SIG-M5 (cell line): ENCODE data around the gene KCNQ5.

Source experiments
- DNase-seq: peaks from one replicate; lab custom pipeline; 2025; lab: John Stamatoyannopoulos, UW

KCNQ5 gene

DNA sequence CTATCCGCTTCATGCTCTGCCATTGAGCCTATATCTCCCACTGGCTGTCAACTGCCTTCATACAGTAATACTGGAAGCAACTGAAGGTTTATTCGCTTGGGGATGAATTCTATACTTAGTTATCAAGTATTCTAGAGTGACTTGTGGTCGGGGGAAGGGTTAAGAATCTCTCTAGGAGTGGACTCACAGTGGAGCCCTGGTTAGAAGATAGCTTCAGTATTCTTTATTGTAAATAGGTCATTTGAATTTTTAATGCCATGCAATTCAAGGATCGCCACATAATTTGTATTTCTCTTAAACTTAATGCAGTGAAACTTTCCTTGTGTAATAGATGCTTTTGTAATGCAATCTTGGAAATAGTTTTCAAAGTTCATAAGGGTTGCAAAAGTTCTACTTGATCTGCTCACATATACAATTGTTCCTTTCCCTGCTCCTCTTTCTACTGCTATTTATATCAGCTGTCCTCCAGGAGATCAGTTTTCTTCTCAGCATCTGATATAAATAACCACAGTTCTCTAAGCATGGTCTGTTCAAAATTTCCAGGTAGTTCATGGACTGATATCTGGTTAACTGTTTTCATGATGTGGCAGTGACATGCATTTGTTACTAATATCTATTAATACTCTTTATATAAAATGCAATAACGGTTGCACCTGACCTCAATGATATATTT, 120.3 kb downstream of the KCNQ5 start:
- DNase-seq, result no peak

DNA sequence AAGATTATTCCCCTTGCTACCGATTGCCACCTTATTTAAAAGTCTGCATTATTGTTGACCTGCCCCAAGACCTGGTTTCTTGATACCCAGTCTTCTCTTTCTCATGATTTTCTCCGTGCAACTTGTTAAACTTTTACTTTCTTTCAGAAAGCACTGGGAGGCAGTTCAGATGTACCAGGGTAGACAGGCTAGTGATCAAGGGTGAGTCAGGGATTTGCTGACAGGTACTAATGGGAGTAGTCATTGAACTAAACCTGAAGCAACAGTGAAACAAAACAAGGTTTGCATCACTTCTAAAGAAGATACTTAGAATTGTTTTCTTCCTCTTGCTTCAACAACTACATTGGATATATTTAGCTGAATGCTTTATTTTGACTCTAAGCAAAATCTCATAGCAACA, 124.4 kb downstream of the KCNQ5 start:
- DNase-seq, result no peak

DNA sequence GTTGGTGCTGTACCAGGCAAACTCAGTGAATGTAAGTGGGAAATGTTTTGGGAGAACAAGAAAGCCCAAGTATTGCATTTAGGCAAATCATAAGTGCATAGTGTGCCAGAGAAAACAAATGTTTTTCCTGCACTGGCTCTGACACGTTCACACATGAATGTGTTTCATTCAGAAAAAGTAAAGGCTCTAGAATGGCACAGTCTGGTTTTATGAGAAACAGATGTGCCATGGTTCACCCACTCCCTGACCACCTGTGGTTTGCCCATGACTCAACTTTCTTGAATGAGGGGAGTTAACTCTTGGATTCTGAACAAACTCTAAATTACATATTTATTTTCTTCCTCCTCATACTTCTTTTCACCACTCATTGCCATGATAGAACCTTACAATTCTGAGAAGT, 126.9 kb downstream of the KCNQ5 start:
- no peak for DNase-seq

DNA sequence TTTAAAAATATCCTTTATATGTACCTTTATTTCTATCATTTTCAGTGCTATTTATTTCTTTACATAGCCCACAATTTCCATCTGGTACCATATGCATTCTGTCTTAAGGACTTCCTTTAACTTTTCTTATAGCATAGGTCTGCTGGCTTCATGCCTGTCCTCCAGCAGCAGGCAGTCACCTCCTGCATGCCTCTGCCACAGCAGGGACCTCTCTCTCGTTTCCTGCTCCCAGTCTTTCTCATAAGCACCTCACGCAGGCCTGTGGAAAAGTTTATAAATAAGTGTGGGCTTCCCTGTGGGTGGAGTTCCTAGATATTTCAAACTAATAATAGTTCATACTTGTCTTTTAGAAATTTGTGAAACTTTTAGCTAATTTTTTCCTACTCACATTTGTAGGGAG, 133.9 kb downstream of the KCNQ5 start:
- no peak for DNase-seq

DNA sequence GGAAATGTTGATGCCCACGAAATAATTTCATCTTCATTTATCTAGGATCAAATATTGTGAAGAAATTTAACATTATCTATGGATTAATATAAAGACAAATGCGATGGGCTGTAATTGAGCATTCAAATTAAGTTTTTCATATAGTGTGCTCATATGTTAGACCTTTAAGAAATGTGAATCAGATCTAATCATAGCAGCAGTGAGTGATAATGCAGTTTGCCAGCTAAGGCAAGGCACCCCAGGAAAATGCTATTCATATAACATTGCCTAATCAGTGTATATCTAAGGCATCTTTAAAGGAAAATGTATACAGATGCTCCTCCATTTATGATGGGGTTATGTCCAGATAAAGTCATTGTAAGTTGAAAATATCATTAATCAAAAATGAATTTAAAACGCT, 135.2 kb downstream of the KCNQ5 start:
- no peak for DNase-seq

DNA sequence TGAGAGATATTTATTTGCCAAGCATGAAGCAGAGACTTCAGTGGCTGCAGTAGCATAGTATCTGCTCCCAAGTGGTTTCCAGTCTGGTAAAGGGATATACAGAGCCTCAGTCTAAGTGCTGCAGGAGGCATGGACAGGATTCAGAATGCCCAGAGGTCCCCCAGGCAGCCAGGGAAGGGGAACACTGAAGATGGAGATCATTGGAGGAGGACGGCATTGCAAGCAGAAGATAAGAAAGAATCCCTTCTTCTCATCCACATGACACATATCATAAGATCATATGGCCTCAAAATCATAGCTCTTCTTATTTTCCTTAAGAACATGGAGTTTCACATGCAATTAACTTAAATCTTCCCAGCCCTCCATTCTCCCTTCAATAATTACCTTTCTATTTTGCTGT, 136.1 kb downstream of the KCNQ5 start:
- DNase-seq, result no peak

DNA sequence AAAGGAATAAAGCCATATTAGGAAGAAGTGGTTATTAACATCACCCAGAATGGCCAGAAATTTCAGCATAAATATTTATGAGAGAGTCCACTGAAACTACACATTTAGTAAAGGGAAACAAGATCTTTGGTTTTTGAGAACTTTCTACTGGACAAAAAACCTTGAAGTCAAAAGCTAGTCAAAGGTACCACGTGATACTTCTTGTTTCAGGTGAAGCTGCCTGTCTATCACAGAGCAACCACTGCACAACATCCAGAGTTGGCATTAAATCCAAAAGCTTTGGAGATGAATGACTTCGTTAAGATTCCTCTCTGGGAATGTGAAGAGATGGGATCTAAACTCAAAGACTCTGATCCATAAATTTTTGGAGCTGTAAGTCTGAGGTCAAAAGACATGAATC, 137.0 kb downstream of the KCNQ5 start:
- DNase-seq, result no peak

DNA sequence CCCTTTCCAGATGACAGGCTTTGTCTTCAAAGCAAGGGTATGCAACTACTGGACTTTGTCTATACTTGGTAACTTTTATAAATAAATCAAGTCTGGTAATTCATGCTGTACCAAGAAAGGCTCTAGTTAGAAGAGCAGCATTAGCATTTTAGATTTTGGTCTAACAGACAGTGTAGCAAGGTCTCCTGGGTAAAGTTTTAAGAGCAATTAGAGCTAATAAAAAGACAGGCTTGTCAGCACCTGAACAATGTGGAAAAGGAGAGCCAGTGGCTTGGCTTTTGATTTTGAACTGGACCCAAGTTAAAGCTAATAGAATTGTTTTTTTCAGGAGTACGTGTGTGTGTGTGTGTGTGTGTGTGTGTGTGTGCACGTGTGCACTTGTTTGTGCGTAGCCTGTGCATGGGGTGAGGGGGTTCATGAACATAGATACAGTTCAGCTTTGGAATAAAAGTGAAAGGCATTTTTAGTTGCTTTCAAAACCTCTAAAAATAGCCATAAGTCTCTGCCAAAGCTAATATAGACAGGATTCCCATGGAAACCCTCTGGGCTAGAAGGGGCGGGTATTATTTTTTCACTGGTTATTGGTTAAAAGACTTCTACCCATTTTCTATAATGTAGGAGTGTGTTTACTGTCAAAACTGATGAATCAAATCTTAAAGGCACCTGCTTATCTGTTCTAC, 138.4 kb downstream of the KCNQ5 start:
- DNase-seq, result no peak

DNA sequence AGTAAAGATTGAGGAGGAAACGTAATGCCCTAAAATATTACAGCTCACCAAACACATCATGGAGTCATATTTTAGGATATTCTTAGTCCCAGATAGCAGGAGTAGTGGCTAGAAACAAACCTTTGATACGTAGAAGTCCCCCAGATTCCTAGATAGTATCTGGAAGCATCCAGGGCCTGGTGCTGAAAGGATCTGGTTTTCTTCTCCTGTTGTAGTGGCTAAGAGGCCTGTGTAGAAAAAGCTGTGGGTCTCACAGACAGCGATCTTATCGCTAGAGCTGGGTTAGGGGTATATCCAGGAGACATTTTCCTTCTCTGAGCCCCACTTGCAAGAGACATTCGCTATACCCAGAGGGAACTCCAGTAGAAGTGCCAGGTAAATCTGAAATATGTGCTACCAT, 139.9 kb downstream of the KCNQ5 start:
- no peak for DNase-seq

DNA sequence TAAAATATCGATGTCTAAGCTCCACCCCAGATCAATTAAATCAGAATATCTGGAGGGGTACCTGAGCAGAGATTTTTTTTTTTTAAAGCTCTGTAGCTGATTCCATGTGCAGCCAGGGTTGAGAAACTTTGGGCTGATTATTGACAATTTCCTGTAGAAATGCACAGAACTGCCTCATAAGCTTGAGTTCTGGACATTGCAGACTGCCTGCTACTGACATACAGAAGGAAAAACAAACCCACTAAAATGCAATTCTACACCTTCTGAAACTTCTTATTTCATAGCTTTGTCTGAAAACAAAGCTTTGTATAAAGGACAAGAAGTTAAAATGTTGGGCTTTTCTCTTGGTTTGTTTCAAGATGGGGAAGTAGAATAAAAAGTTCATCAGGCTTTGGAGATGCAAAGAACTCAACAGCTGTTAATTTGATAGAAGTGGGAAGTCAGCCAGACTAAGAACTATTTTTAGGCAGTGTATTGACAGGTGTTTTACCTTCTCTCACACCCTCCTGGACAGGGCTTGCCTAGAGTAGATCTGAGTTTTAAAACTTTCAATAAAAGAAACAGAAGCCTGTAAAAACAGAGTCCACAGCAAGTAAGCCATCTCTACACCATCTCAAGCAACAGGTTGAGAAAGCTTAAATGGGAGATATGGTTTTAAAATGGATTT, 147.7 kb downstream of the KCNQ5 start:
- DNase-seq, result no peak

DNA sequence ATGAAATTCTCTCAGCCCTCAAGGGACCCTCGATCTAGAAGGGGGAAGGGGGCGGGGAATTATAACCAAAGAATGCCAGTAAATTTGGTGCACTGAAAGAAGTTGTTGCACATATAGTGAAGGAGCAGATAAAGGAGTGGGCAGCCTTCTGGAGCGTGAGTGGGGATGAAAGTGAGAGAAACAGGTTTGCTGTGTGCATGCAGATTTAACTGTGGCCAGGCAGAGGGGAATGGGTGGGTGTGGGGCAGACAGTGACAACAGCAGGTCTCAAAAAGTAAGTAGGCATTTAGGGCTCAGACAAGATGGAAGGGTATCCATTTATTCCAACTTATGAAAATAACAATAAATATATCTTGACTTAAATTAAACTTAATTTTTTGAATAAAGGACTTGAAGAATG, 149.1 kb downstream of the KCNQ5 start:
- no peak for DNase-seq

DNA sequence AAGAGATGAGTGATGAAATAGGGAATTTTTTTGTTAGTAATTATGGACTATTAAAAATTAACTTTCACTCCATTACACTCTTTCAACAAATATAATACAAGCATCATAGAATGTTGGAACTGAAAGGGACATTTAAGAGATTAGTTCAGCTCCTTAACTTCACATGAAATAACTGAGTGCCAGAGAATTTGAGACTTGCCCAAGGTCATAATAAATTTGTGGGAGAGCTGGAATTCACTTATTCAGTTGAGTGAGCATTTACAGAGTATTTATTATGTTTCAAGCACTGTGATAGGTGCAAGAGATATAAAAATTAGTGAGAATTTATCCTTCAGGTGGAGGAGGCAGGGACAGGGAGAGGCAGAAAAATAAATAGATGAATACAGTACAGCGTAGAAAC, 154.6 kb downstream of the KCNQ5 start:
- no peak for DNase-seq

DNA sequence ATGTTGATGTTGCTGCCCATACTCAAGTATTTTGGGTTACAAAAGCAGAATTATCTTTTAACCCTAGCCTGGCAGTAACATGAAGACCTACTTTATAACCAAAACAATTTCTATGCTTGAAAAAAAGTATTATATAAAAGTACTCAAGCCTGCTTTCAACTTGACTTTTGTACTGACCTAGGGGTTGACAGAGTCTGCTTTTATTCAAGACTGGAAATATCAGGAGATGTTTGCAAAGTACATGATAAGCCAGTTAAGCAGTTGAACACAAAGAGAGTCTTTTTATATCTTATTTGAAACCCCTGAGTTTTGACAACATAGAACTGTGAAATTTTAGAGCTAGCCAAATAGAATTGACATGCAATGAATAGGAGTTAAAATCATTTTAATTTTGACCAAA, 159.8 kb downstream of the KCNQ5 start:
- no peak for DNase-seq

DNA sequence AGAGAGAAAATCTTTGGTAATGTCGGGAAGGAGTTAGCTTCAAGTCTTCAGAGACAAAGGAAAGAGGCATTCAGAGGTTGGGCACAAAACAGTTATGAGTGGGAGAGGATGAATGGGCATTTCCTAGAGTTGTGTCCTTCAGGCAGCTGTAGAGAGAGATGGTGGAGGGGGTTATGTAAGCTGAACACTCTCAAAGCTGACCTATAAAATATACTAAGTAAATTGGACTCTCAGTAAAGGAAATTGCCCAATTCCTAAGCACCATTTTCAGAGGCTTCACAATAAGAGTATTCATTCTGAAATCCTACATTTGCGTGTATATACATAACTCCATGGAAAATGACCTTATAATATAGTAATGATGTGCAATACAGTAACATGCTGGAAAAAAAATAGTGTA, 161.2 kb downstream of the KCNQ5 start:
- DNase-seq, result no peak

DNA sequence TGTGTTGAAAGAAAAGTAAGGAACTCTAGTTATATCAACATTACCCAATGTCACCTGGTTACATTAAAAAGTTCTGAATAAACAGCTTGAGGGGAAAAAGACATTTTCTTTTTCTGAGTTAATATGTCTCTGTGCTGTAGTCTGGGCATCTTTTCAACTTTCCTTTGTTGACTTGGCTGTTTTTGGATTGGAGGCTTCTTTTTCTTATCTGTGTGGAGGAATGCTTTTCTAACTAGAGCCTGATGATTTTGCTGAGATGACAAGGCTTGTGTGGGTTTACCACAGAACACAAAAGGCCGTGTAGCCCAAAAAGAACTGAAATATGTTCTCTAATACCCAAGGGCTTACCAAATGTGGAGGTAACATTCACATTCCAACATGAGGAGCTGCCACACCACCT, 161.8 kb downstream of the KCNQ5 start:
- no peak for DNase-seq

DNA sequence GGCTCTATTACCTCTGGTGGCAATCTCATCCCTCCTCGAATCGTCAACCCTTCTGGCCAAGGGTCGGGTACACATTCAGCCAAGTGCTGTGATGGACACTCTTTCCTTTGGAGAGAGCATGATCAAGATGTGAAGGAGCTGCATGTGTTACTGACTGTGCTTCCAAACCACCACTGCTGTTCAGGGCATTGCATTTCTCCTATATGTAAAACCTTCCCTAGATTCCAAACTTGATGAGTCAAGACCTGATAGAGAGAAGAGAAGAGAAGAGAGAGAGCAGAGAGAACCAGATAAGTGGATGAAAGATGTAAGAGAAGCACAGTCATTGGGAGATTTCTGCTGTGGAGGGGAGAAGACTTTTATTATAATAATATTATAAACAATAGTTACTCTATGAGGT, 162.2 kb downstream of the KCNQ5 start:
- DNase-seq, result no peak

DNA sequence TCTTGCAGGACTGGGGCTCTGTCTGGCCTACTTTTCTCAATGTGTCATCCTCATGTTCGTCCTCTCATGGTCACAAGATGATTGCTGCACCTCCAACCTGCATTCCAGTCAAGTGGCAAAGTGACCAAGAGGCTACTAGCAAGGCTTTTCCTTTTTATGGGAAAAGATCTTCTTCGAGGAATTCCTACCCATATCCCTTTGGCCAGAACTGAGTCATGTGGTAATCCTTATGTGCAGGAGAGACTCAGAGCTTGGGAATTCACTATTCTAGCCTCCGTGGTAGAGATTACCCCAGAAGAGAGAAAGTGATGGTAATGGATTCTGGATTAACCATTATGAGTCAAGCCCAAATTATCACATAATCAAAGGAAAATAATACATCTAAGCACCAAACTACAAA, 162.7 kb downstream of the KCNQ5 start:
- DNase-seq, result no peak

DNA sequence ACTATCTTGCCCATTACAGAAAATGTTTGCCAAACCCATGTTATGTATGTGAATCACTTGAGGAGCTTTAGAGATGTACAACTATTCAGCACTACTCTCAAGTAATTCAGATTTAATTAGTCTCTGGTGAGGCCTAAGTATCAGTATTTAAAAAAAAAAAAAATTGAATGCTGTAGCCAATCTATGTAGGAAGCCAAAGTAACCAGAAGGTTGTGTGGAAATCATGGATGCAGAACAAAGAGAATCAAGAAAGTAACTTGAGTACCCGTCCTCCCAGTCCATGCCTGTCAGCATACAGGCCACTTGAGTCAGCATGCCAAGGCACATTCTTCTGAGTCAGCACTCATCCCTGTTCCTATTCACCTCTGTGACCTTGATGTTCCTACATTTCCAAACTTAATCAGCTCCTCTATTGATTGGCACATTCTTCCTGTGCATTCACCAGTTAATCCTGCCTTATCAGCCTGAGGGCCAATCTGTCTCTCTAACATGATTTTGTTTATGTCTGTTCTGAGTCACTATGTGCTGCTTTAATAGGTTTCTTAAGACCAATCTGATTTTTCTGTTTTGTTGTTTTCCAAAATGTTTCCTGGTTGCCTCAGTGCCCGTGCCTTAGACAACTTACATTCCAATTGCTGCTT, 165.6 kb downstream of the KCNQ5 start:
- DNase-seq, result no peak

DNA sequence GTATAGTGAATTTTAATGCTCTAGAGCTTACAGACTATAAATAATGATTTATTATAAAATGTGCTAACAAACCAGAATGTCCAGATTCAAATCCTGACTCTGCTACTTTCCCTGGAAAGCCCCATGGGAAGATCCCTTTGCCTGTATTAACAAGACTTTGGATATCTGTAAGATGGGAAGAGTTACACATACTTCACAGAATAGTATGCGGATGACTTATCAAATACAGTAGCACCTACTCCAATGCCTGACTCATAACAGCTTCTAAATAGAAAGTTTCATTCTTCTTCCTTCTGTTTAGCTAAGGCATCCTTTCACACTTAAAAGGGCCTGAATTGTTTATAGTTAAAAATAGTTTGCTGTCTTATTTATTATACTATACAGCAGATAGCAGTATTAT, 166.3 kb downstream of the KCNQ5 start:
- no peak for DNase-seq

DNA sequence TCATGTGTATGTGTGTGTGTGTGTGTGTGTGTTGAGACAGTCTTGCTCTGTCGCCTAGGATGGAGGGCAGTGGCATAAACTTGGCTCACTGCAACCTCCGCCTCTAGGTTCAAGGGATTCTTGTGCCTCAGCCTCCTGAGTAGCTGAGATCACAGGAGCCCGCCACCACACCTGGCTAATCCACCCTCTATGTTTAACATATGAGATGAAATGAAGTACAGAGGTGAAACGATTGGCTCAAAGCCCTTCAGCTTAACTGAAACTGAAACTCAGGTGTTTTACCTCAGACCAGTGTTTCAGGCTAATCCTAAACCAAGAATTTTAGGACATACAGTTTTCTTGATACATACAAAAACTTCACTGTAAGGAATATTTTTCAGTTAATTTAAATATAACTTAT, 167.3 kb downstream of the KCNQ5 start:
- DNase-seq, result no peak

DNA sequence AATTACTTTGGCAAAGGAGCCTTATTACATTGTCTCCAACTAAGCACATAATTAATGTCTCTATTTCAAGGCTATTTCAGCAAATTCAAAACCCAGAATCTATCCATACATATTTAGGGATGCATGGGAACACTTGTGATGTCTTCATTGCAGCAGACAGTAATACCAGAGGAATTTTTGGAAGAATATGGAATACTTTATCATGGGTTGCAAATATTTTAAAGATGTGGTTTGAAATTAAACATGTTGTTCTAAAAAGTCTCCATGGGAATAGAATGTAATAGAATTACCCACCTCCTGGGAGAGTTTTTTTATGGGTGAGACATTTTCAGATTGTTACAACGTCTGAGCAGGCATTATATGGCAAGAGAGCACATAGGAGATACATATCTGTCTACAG, 170.8 kb downstream of the KCNQ5 start:
- DNase-seq, result no peak

DNA sequence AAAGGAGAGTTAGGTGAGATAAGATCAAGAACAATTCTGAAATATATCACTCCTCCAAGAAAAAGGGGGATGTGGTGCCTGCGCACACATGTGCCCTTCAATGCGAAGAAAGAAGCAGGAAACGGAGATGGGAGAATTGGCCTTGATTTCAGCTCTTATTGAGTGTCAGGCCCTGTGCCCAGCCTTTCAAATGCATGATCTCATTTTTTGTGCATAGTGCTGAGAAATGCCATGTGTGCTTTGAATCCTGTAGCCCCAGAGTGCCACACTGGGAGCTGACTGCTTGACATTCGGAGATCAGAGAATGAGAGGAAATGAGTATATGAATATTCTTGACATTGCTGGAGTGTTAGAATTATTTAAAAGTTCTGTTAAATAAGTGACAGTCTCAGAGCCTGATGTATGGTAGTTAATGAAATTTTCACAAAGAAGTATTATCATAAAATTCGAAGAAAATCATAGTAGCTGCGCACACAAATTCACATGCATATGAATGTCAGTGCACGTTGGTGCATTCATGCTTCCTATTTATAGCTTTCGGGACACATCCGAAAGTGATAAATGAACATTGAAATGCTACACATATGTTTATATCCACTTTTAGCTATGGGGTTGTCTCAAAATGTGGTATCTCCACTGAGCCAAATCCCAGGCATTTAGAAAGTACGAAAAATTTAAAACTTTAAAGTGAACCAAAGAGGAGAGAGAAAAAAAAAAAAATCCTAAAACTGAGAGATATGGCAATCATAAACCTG, 172.0 kb downstream of the KCNQ5 start:
- no peak for DNase-seq
